BE2C (cell line): ENCODE data around the gene UBE3A.
A peak's percentile ranks its signal among the peaks of the same experiment; 100 is the strongest.

ENCODE experiments used
- DNase-seq: peaks from one replicate; pipeline ENCODE4 v3.0.0-alpha.2; 2020
- H3K27me3 ChIP-seq: fragments of 250-450 bp; sonication (Bioruptor Pico); 2 replicates; pipeline ENCODE4 v1.5.1; 2020; ENCODE audit warnings: mild to moderate bottlenecking
- H3K36me3 ChIP-seq: fragments of 250-450 bp; sonication (Bioruptor Pico); 2 replicates; pipeline ENCODE4 v1.5.1; 2020; ENCODE audit warnings: mild to moderate bottlenecking
- H3K4me1 ChIP-seq: fragments of 250-450 bp; sonication (Bioruptor Pico); 2 replicates; pipeline ENCODE4 v1.5.1; 2020
- H3K4me3 ChIP-seq: 2 replicates; pipeline ENCODE4 v1.5.1; 2011; ENCODE audit warnings: low read depth, low read length
- H3K9me3 ChIP-seq: fragments of 250-450 bp; sonication (Bioruptor Pico); 2 replicates; pipeline ENCODE4 v1.5.1; 2020
- CTCF ChIP-seq: IDR thresholded peaks from 2 replicates; pipeline ENCODE4 v1.5.1; 2012; ENCODE audit warnings: mild to moderate bottlenecking, low read depth, low read length

UBE3A gene

GRCh38 chr15:25424073-25424472 is 14.8 kb downstream of the UBE3A start:
- Histone ChIP-seq H3K36me3 (peaks cover 6% of the 10 kb centered on the region), H3K27me3 (no peaks in the 10 kb centered on the region), H3K4me3 (no peak overlapping the region), H3K9me3 (no peaks in the 10 kb centered on the region), H3K4me1 (peaks cover 2% of the 10 kb centered on the region; the same call in 1 of the 2 replicates)
- DNase-seq, result no peak
- no peak for TF ChIP-seq CTCF

DNA sequence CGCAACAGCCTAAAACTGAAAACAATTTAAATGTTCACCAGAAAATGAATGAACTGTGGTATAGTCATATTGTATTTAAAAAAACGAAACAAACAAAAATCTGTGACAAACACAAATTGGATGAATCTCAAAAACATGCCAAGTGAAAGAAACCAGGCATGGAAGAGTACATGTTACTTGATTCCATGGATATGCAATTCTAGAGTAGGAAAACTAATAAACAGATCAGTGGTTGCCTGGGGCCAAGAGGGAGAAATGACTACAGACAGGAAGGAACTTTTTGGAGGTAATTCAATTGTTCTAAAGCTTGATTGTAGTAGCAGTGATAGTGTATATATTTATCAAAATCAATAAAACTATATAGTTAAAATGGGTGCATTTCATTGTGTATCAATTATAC is 16.8 kb downstream of the UBE3A start:
- Histone ChIP-seq H3K4me3 (no peak overlapping the region), H3K36me3 (peaks cover 6% of the 10 kb centered on the region), H3K27me3 (no peaks in the 10 kb centered on the region), H3K9me3 (no peaks in the 10 kb centered on the region), H3K4me1 (peaks cover 2% of the 10 kb centered on the region; the same call in 1 of the 2 replicates)
- TF ChIP-seq CTCF, result no peak
- DNase-seq, result peak; percentile 34

- Histone ChIP-seq H3K27me3 (no peaks in the 10 kb centered on the region), H3K4me1 (peaks cover 2% of the 10 kb centered on the region; the same call in 1 of the 2 replicates), H3K9me3 (no peaks in the 10 kb centered on the region), H3K36me3 (peaks cover 6% of the 10 kb centered on the region), H3K4me3 (no peak overlapping the region)
- DNase-seq, result no peak
- TF ChIP-seq CTCF, result no peak
Measured at GRCh38 chr15:25418202-25418601, 20.6 kb downstream of the UBE3A start.

DNA sequence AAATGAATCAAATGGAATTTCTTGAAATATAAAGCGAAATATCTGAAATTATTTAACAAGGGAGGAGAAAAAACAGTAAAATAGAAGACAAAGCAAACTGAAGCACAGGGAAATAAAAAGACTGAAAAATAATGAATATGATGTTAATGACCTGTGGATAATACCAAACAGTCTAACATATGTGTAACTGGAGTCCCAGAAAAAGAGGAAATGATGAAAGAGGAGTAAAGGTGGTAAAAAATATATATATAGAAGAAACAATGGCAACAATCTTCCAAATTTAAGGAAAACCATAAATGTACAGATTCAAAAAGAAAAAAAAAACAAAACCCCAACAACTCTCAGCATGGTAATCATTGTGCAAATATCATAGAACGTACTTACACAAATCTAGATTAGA is 21.2 kb downstream of the UBE3A start:
- no peaks in the 10 kb centered on the region for H3K9me3 ChIP-seq
- H3K36me3 ChIP-seq, result peaks cover 6% of the 10 kb centered on the region
- no peaks in the 10 kb centered on the region for H3K27me3 ChIP-seq

DNA sequence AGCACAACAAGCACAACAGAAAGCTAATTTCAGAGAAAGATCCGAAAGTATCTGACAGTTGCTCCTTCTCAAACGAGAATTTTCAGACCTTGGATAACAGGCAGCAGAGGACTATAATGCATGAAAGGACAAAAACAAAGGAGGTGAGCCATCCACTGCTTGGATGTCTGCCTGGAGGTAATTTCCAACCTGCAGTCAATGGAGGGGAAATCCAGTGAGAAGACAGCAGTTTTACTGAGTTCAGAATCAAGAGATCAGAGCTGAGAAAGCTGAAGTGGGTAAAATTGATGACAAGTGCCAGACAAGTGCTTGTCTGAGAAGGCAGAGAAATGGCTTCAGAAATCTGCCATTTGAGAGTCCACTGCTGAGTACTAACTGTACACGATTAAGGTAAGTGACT is 22.1 kb downstream of the UBE3A start:
- Histone ChIP-seq H3K4me1 (no peaks in the 10 kb centered on the region; the same call in 1 of the 2 replicates), H3K27me3 (no peaks in the 10 kb centered on the region), H3K9me3 (no peaks in the 10 kb centered on the region), H3K4me3 (no peak overlapping the region), H3K36me3 (peaks cover 6% of the 10 kb centered on the region)
- no peak for DNase-seq
- TF ChIP-seq CTCF, result no peak

More for the DNA sequence above, 21.2 kb downstream of the UBE3A start:
- no peak for TF ChIP-seq CTCF
- DNase-seq, result no peak
- Histone ChIP-seq H3K4me1 (peaks cover 2% of the 10 kb centered on the region; the same call in 1 of the 2 replicates), H3K4me3 (no peak overlapping the region)

- no peak for DNase-seq
- Histone ChIP-seq H3K4me3 (no peak overlapping the region), H3K36me3 (no peaks in the 10 kb centered on the region; the same call in 1 of the 2 replicates), H3K27me3 (no peaks in the 10 kb centered on the region), H3K4me1 (no peaks in the 10 kb centered on the region), H3K9me3 (no peaks in the 10 kb centered on the region)
- TF ChIP-seq CTCF, result no peak
Measured at GRCh38 chr15:25415707-25416106, 23.1 kb downstream of the UBE3A start.
